ENCODE data around the gene IFT80.

- TF ChIP-seq CTCF (IDR thresholded peaks at IDR 0.05) (no peak), POLR2A (IDR thresholded peaks at IDR 0.05; ENCODE audit: low read depth) (no peak), POLR2AphosphoS5 (IDR thresholded peaks at IDR 0.05) (no peak), EP300 (IDR thresholded peaks at IDR 0.05) (no peak)
These were observed 79.7 kb downstream of the IFT80 start for GRCh38 chr3:160319322-160319721.
